H9 (cell line): ENCODE measurements around the gene PLEKHG3. TPM values are rescaled to one million over a fixed set of nuclear protein-coding genes. Genes with fewer than 3 reads are reported as not detected.

ENCODE experiments used
- DNase-seq: peaks from one replicate; pipeline ENCODE4 v3.0.0-alpha.2; 2017
- H2AFZ ChIP-seq: one replicate; pipeline ENCODE4 v1.6.1; 2013; ENCODE audit warnings: mild to moderate bottlenecking, low read length, control low read depth, moderate library complexity
- H2AK5ac ChIP-seq: 2 replicates; pipeline ENCODE4 v1.6.1; 2013; ENCODE audit warnings: low read length, control low read depth, mixed read lengths; ENCODE audit not compliant: insufficient read length
- H2BK120ac ChIP-seq: one replicate; pipeline ENCODE4 v1.6.1; 2013; ENCODE audit warnings: low read depth, mild to moderate bottlenecking, low read length, control low read depth, inconsistent platforms; ENCODE audit not compliant: poor library complexity, severe bottlenecking
- H2BK12ac ChIP-seq: 2 replicates; pipeline ENCODE4 v1.6.1; 2013; ENCODE audit warnings: low read length, control low read depth, mixed read lengths, low read depth; ENCODE audit not compliant: insufficient read length
- H2BK15ac ChIP-seq: 2 replicates; pipeline ENCODE4 v1.6.1; 2013; ENCODE audit warnings: low read depth, low read length, control low read depth
- H2BK20ac ChIP-seq: one replicate; pipeline ENCODE4 v1.6.1; 2013; ENCODE audit warnings: low read depth, mild to moderate bottlenecking, low read length, control low read depth, inconsistent platforms; ENCODE audit not compliant: poor library complexity, severe bottlenecking
- H2BK5ac ChIP-seq: 2 replicates; pipeline ENCODE4 v1.6.1; 2013; ENCODE audit warnings: low read length, control low read depth, mixed read lengths; ENCODE audit not compliant: insufficient read length
- H3K14ac ChIP-seq: 2 replicates; pipeline ENCODE4 v1.6.1; 2013; ENCODE audit warnings: low read length, control low read depth; ENCODE audit not compliant: insufficient read depth
- H3K18ac ChIP-seq: 2 replicates; pipeline ENCODE4 v1.6.1; 2013; ENCODE audit warnings: low read depth, mild to moderate bottlenecking, mixed read lengths, low read length, control low read depth; ENCODE audit not compliant: insufficient read length
- H3K23ac ChIP-seq: 2 replicates; pipeline ENCODE4 v1.6.1; 2013; ENCODE audit warnings: low read length, control low read depth, mixed read lengths, low read depth; ENCODE audit not compliant: insufficient read length
- H3K23me2 ChIP-seq: 2 replicates; pipeline ENCODE4 v1.6.1; 2013; ENCODE audit warnings: low read depth, mild to moderate bottlenecking, mixed read lengths, low read length, control low read depth; ENCODE audit not compliant: insufficient read length, poor library complexity, severe bottlenecking
- H3K27ac ChIP-seq: 2 replicates; pipeline ENCODE4 v1.5.1; 2013; ENCODE audit warnings: low read length, control low read depth, mixed read lengths, low read depth; ENCODE audit not compliant: insufficient read length
- H3K27me3 ChIP-seq: 2 replicates; pipeline ENCODE4 v1.6.1; 2013; ENCODE audit warnings: low read length, control low read depth, inconsistent platforms; ENCODE audit not compliant: insufficient read depth
- H3K4ac ChIP-seq: 2 replicates; pipeline ENCODE4 v1.6.1; 2013; ENCODE audit warnings: low read depth, mild to moderate bottlenecking, control low read depth, inconsistent platforms, low read length, moderate library complexity
- H3K4me1 ChIP-seq: 2 replicates; pipeline ENCODE4 v1.6.1; 2013; ENCODE audit warnings: low read length, control low read depth, inconsistent platforms; ENCODE audit not compliant: insufficient read depth
- H3K4me2 ChIP-seq: 2 replicates; pipeline ENCODE4 v1.6.1; 2013; ENCODE audit warnings: low read length, control low read depth, mixed read lengths; ENCODE audit not compliant: insufficient read length, insufficient read depth
- H3K56ac ChIP-seq: 2 replicates; pipeline ENCODE4 v1.6.1; 2013; ENCODE audit warnings: low read depth, mild to moderate bottlenecking, mixed read lengths, low read length, control low read depth; ENCODE audit not compliant: insufficient read length
- H3K79me1 ChIP-seq: 2 replicates; pipeline ENCODE4 v1.6.1; 2013; ENCODE audit warnings: low read depth, mild to moderate bottlenecking, moderate library complexity, low read length, control low read depth, inconsistent platforms; ENCODE audit not compliant: insufficient read depth, poor library complexity, severe bottlenecking
- H3K79me2 ChIP-seq: 2 replicates; pipeline ENCODE4 v1.6.1; 2013; ENCODE audit warnings: low read length, control low read depth, inconsistent platforms; ENCODE audit not compliant: insufficient read depth
- H3K9ac ChIP-seq: 2 replicates; pipeline ENCODE4 v1.6.1; 2013; ENCODE audit warnings: low read length, control low read depth, mixed read lengths; ENCODE audit not compliant: insufficient read length; ENCODE audit errors: extremely low read depth
- H3K9me3 ChIP-seq: one replicate; pipeline ENCODE4 v1.6.1; 2013; ENCODE audit warnings: low read depth, low read length, inconsistent platforms; ENCODE audit not compliant: control insufficient read depth
- H3T11ph ChIP-seq: one replicate; pipeline ENCODE4 v1.6.1; 2013; ENCODE audit warnings: mild to moderate bottlenecking, low read length, control low read depth, inconsistent platforms
- H4K20me1 ChIP-seq: one replicate; pipeline ENCODE4 v1.6.1; 2013; ENCODE audit not compliant: control insufficient read depth, insufficient read length, insufficient read depth
- H4K5ac ChIP-seq: 2 replicates; pipeline ENCODE4 v1.6.1; 2013; ENCODE audit warnings: low read depth, mild to moderate bottlenecking, mixed read lengths, low read length, control low read depth; ENCODE audit not compliant: insufficient read length
- H4K8ac ChIP-seq: replicated peaks from 2 replicates; pipeline ENCODE4 v1.6.1; 2013; ENCODE audit warnings: low read length, control low read depth, mixed read lengths, low read depth; ENCODE audit not compliant: insufficient read length
- H4K91ac ChIP-seq: 2 replicates; pipeline ENCODE4 v1.6.1; 2013; ENCODE audit warnings: low read depth, mild to moderate bottlenecking, moderate library complexity, mixed read lengths, low read length, control low read depth; ENCODE audit not compliant: insufficient read length
- H3K27ac Mint-ChIP-seq, 3 experiments: 2 replicates in 2 of 3; 3 replicates in 1 of 3; pipeline ENCODE4 v1.8.0; 2020 to 2021; ENCODE audit warnings: mixed read lengths in 3 of 3, mild to moderate bottlenecking in 1 of 3, moderate library complexity in 1 of 3
- H3K27me3 Mint-ChIP-seq: 2 replicates; pipeline ENCODE4 v1.8.0; 2021; ENCODE audit warnings: low read depth, mild to moderate bottlenecking, moderate library complexity, mixed read lengths
- H3K36me3 Mint-ChIP-seq, 3 experiments: 2 replicates in 2 of 3; 3 replicates in 1 of 3; pipeline ENCODE4 v1.8.0; 2020 to 2021; ENCODE audit warnings: low read depth in 3 of 3, mixed read lengths in 3 of 3; ENCODE audit not compliant: insufficient read depth in 1 of 3
- H3K4me1 Mint-ChIP-seq, 2 experiments: 2 replicates each; pipeline ENCODE4 v1.8.0; 2020; ENCODE audit warnings: mixed read lengths in 2 of 2
- H3K4me3 Mint-ChIP-seq, 2 experiments: 2 replicates in 1 of 2; 3 replicates in 1 of 2; pipeline ENCODE4 v1.8.0; 2020 to 2021; ENCODE audit warnings: mild to moderate bottlenecking in 2 of 2, mixed read lengths in 2 of 2, moderate library complexity in 1 of 2
- H3K9me3 Mint-ChIP-seq, 2 experiments: 2 replicates in 1 of 2; 3 replicates in 1 of 2; pipeline ENCODE4 v1.8.0; 2020; ENCODE audit warnings: mild to moderate bottlenecking in 2 of 2, mixed read lengths in 2 of 2, moderate library complexity in 1 of 2
- CTCF ChIP-seq: fragments of 200-600 bp; sonication (generic); conservative IDR thresholded peaks from 3 replicates; pipeline ENCODE4 v1.8.0; 2021; ENCODE audit warnings: antibody characterized with exemption, mild to moderate bottlenecking
- WGBS: extraction: QIAGEN DNeasy Blood & Tissue Kit; methylation state at CpG from one replicate; pipeline ENCODE4 v1.1.7; 2013; ENCODE audit warnings: missing lambda C conversion rate, low lambda C conversion rate, mixed read lengths; ENCODE audit not compliant: insufficient read length; ENCODE audit errors: extremely low coverage; 5-methylcytosine and 5-hydroxymethylcytosine counted together
- total RNA-seq: library from RNA; stranded (reverse); gene quantifications from 2 replicates; pipeline ENCODE4 v1.2.1, GENCODE V29; 2021

Gene PLEKHG3
- total RNA-seq, 1 experiment from 2014 or later = 48.5 TPM

DNA sequence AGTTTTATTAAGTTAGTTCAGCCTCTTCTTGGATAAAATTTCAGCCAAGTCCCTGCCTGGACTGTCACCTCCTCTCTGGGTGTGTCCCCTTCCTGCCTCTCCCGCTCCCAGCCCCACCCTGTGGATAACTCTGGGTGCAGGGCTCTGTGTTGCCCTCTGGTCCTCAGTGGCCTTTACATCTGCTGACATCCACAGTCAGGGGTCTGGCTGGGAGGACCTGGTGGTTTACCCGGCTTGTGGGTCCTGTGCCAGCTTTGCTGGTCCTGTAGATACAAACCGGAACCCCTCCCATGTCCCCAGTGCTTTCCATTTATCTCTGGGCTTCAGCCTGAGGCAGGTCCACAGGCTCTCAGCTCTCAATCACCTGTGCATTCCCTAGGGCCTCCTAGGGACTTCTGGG lies 28.9 kb upstream of the PLEKHG3 start:
- Histone ChIP-seq H4K5ac (no peak overlapping the region), H3K18ac (no peak overlapping the region), H3T11ph (no peak overlapping the region), H4K8ac (no peak overlapping the region), H2BK20ac (no peak overlapping the region), H3K23me2 (no peaks in the 10 kb centered on the region), H2AK5ac (no peak overlapping the region), H3K79me1 (no peaks in the 10 kb centered on the region), H2BK12ac (no peak overlapping the region), H3K56ac (no peak overlapping the region), H3K9ac (no peak overlapping the region), H2BK5ac (no peak overlapping the region), H3K23ac (no peak overlapping the region), H3K4ac (no peak overlapping the region), H2AFZ (no peak overlapping the region), H2BK120ac (no peak overlapping the region), H2BK15ac (no peak overlapping the region), H3K9me3 (no peaks in the 10 kb centered on the region), H4K91ac (no peak overlapping the region), H3K27me3 (no peaks in the 10 kb centered on the region), H3K4me2 (no peak overlapping the region), H4K20me1 (no peaks in the 10 kb centered on the region), H3K4me1 (no peaks in the 10 kb centered on the region; the same call in 1 of the 2 replicates), H3K14ac (no peak overlapping the region), H3K27ac (no peak overlapping the region), H3K79me2 (no peaks in the 10 kb centered on the region)
- H3K27me3 Mint-ChIP-seq = peaks cover 2% of the 10 kb centered on the region
- no peak for TF ChIP-seq CTCF
- no peaks in the 10 kb centered on the region for H3K36me3 Mint-ChIP-seq
- H3K27ac Mint-ChIP-seq = no peak overlapping the region
- no peak for DNase-seq
- no peaks in the 10 kb centered on the region for H3K9me3 Mint-ChIP-seq
- peaks cover 17 to 21% of the 10 kb centered on the region in 2 experiments; a peak in 3 of 4 replicates for H3K4me1 Mint-ChIP-seq
- H3K4me3 Mint-ChIP-seq = no peak overlapping the region
- WGBS = no CpG with 5 or more reads among the region's 3 CpGs
